HG03442 (cell line): Measurements from ENCODE around the gene CADM2.

ENCODE experiments used
- ATAC-seq: cut with Tn5 transposase; IDR thresholded peaks from one replicate; pipeline ENCODE4 v1.9.1; 2021; ENCODE audit warnings: mild to moderate bottlenecking, moderate library complexity; ENCODE audit not compliant: unreplicated experiment

CADM2 gene

GRCh38 chr3:85182975-85183752 is 224.4 kb downstream of the CADM2 start:
- no peak for ATAC-seq

- ATAC-seq, result no peak
Measured at GRCh38 chr3:85185495-85185894, 226.7 kb downstream of the CADM2 start.

GRCh38 chr3:85189731-85190130 is 230.9 kb downstream of the CADM2 start:
- ATAC-seq, result no peak

- no peak for ATAC-seq
Measured at GRCh38 chr3:85193565-85193964, 234.8 kb downstream of the CADM2 start.

GRCh38 chr3:85208650-85209049 is 249.9 kb downstream of the CADM2 start:
- ATAC-seq, result no peak

GRCh38 chr3:85210540-85210939 is 251.8 kb downstream of the CADM2 start:
- no peak for ATAC-seq

- no peak for ATAC-seq
Measured at GRCh38 chr3:85228966-85229365, 270.2 kb downstream of the CADM2 start.

GRCh38 chr3:85244091-85244490 is 285.3 kb downstream of the CADM2 start:
- ATAC-seq, result no peak

- ATAC-seq, result no peak
Measured at GRCh38 chr3:85244519-85244918, 285.7 kb downstream of the CADM2 start.

- no peak for ATAC-seq
Measured at GRCh38 chr3:85251766-85252165, 293.0 kb downstream of the CADM2 start.

- no peak for ATAC-seq
Measured at GRCh38 chr3:85252686-85253085, 293.9 kb downstream of the CADM2 start.

GRCh38 chr3:85254738-85255137 is 295.9 kb downstream of the CADM2 start:
- ATAC-seq, result no peak

GRCh38 chr3:85255949-85256348 is 297.2 kb downstream of the CADM2 start:
- no peak for ATAC-seq

- no peak for ATAC-seq
Measured at GRCh38 chr3:85258326-85258725, 299.5 kb downstream of the CADM2 start.

GRCh38 chr3:85258819-85259218 is 300.0 kb downstream of the CADM2 start:
- ATAC-seq, result no peak

GRCh38 chr3:85259748-85260147 is 301.0 kb downstream of the CADM2 start:
- ATAC-seq, result no peak

- no peak for ATAC-seq
Measured at GRCh38 chr3:85264381-85264780, 305.6 kb downstream of the CADM2 start.

- no peak for ATAC-seq
Measured at GRCh38 chr3:85270488-85270887, 311.7 kb downstream of the CADM2 start.

- no peak for ATAC-seq
Measured at GRCh38 chr3:85271911-85272310, 313.1 kb downstream of the CADM2 start.

GRCh38 chr3:85288257-85288656 is 329.5 kb downstream of the CADM2 start:
- no peak for ATAC-seq

GRCh38 chr3:85297291-85297690 is 338.5 kb downstream of the CADM2 start:
- no peak for ATAC-seq

- ATAC-seq, result no peak
Measured at GRCh38 chr3:85298032-85298431, 339.2 kb downstream of the CADM2 start.

- ATAC-seq, result no peak
Measured at GRCh38 chr3:85303156-85303555, 344.4 kb downstream of the CADM2 start.
